Stimulated activated CD8-positive, alpha-beta memory T cell treated with anti-CD3 and anti-CD28 coated beads, Interleukin-15, amount 100 ng/mL, for 48 hours (primary cell): ENCODE results near the gene TSR3.
"Not testable (repeated sequence)": the region's sequence is repeated elsewhere in the genome, so short reads cannot be mapped to it uniquely, and the experiment has no call there.

ENCODE experiments used
- DNase-seq, 2 donors: peaks; one replicate each; pipeline ENCODE4 v3.0.0-alpha.2; 2020; ENCODE audit warnings: low read depth in 2 of 2

The TSR3 gene

DNA sequence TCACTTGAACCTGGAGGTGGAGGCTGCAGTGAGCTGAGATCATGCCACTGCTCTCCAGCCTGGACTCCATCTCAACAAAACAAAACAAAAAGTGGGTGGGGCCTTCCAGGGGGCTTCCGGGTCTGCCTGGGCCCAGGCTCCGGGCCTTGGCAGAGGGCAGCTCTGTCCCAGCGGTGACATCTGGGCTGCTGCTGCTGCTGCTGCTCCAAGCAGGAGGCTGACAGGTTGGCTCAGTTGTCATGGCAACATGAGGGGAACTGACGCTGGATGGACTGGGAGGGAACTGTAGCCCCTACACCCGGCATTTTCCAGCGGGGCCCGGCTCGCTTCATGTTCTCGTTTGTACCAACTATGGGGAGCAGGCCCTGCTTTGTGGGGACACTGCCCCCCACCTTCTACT is 14.2 kb downstream of the TSR3 start:
- DNase-seq: no peak

GRCh38 chr16:1336619-1337018 is 15.1 kb downstream of the TSR3 start:
- DNase-seq: no peak

DNA sequence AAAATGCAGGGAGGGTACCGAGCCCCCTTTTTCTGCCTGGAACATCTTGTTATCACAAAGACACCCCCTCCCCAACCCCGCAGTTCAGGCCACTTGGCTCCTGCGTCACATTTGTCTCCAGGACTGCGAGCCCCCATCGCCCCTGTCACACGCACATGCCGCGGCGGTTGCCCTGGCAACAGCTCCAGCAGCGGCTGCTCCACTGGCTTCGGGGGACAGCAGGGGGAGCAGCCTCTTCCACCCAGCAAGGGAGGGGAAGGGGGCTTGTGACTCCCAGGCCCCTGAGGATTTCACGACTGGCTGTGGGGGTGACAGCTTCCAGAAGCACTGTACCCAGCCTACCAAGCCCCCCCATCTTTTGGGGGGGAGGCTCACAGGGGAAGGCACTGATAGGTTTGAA is 15.7 kb downstream of the TSR3 start:
- no peak for DNase-seq

GRCh38 chr16:1335211-1335971 is 16.3 kb downstream of the TSR3 start:
- no peak for DNase-seq

DNA sequence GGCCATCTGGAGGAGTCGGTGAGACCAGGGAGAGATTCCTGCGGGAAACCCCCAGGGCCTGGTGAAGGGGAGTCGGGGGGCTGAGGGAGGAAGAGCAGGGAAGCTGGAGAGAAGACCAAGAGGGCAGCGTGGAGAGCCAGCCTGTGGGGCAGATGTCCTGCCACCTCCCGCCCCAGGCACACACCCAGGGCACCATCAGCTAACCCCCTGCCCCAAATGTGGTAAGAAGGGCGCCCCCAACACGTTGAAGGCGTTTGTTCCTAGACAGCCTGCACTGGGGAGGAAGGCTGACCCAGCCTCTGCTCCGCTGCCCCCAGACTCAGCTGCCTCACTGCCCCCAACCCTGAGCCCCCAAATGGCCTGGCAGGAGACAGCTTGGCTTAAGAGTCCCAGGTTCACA is 16.9 kb downstream of the TSR3 start:
- DNase-seq: no peak

DNA sequence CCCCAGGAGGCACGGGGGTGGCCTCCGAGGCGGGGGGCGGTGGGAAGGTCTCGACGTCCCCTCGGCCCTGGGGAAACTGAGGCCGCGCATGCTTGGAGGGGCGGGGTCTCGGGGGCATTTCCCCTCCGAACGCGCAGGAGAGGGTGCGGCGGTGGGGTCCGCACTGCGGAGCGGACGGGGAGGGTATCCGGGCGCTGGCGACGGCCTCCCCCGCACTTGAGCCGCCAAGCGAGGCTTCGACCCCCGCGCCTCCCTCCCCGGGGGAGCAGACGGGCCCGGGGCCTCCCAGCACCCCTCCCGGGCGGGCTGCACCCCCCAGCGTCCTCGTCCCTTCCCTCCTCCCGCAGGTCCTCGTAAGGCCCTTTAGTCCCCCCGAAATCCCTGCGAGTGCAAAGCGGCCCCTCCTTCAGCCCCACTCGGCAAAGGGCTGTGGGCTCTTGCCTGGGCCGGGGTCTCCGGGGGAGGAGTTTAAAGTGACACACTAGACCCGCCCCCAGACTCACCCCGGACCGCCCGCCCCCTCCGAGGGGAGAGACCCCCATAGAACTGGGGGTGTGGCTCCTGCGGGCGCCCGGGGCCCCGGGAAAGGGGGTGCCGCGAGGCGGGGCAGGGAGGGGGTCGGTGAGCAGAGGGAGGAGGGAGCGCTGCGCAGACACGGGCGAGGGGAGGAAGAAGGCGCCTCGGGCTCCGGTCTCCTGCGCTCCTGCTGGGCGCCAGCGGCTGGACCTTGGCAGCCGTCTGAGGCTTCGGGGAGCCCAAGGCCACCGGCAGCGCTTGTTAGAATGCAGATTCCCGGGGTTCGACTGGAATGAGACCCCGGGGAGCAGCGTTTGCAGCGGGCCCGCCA is 17.6 kb downstream of the TSR3 start:
- DNase-seq: no peak

GRCh38 chr16:1333149-1333812 is 18.4 kb downstream of the TSR3 start, which contains the start of gene BAIAP3:
BAIAP3 (plus strand) TSS chr16:1333645; CDS start chr16:1338550, 4,905 bp downstream.
- DNase-seq: peak in 1 of 2 donors; percentile 27

DNA sequence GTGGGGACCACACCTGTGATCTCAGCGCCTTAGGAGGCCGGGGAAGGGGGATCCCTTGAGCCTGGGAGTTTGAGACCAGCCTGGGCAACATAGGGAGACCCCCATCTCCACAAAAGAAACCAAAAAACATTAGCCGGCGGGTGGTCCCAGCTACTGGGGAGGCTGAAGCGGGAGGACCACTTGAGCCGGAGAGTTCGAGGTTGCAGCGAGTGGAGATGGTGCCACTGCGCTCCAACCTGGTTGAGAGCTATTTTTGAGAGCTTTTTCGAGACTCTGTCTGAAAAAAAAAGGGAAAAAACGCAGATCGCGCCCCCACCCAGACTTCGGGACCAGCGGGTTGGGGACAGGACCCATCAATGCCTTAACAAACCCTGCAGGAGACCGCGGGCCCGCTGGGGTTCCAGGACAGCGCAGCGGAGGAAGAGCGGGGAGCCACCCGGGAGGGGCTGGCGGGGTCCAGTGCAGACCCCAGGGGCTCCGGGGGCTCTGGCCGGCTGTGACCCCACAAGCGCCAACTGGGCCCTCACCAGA is 19.0 kb downstream of the TSR3 start:
- no peak for DNase-seq

DNA sequence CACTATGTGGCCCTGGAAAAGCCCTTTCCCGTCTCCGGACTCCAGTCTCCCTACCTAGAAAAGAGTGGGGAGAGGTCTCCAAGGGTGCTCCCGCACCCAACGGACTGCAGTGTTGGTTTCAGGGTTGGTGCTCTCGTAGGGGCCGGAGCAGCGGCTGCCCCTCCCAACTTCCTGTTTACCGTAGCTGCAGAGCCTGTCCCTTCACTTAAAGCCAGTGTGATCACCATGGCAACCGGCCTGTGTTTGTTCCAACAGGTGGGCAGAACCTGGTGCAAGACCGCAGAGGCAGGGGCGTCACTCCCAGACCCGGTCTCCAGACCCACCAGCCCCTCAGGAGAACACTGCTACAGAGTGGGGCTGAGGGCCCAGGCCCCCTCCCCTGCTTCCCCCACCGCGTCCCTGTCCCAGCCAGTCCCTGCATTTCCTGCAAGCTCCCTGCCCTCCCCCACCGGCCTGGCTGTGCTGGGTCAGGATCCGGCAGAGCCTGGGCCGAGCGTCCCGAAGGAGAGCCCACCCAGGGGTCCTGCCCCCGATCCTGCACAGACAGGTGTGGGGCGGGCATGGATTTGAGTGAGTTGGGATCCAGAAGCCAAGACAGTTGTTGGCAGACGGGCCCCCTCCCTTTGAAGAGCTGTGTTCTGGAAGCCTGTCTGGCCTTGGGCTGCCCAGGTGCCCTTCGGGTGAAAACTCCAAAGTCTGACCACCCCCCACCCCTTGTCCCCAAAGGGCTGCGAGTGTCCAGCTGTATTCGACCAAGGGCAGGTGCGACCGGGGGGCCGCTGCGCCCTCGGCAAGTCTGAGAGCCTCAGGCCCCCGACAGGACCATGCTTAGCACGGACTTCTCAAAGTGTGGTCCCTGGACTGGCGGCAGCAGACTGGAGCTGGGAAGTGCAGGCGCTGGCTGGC is 19.7 kb downstream of the TSR3 start:
- DNase-seq: peak in 1 of 2 donors; percentile 27

DNA sequence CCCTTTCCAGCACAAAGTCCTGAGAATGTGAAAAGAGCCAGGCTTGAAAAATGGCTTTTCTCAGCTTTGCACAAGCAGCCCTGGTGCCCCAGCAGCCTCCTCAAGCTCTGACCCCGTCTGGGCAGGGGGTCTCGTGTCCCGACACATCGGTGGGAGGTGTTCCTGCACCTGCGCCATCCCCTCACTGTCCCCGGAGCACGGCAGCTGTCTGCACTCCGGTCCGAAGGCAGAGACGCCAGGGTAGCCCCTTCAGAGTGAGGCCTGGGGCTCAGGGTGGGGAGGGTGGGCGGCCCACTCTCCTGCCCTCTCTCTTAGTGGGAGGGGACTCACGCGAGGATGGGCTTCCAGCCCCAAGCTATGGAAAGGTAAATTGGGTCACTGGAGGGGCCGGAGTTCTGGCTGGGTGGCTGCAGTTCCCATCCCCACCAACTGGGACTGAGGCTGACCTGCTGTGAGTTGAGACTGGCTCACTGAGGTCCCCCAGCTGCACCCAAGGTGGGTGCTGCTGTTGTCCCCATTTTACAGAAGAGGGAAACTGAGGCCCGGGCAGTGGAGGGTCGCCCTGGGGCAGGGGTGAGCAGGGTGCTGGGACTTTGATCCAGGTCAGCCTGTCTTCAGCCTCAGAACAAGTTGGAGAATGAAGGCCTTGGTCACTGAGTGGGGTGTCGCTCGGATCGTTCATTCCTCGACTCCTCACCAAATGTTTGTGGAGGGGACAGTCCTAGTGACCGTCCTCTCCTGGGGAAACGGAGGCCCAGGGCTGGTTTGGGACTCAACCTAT is 20.6 kb downstream of the TSR3 start:
- DNase-seq: no peak

DNA sequence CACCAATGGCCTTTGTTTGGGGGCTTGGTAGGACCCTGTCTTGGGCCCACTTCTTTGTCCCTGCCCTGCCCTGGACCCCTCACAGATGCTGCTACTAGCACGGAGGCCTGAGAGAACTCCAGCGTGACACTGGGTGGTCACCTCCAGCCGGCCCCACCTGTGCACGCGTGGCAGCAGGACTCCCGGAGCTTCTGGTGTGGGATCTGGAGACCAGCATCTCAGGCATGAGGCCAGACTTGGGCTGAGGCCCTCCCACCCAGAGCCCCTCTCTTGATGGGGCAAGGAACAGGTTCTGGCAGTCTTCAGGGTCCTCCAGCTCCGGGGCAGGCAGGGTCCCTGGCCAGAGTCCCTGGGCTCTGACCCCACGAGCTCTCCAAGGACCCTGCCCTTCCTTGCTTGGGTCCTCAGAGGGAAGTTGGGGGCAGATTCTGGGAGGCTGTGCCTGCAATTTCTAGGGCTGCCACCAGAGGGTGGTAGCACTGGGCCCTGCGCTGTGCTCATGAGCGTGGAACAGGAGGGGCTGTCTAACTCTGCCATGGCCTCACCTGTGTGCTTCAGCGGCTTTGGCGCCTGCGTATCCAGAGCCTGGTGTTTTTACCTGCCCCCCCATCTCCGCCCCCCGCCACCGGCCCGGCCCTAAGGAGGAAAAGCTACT is 21.3 kb downstream of the TSR3 start:
- DNase-seq: no peak

- not testable (repeated sequence) for DNase-seq
Observed at GRCh38 chr16:1328961-1329360, 22.7 kb downstream of the TSR3 start.

- not testable (repeated sequence) for DNase-seq
Observed at GRCh38 chr16:1328136-1328535, 23.5 kb downstream of the TSR3 start.

- no peak for DNase-seq
Observed at GRCh38 chr16:1327619-1327947, 24.1 kb downstream of the TSR3 start.

DNA sequence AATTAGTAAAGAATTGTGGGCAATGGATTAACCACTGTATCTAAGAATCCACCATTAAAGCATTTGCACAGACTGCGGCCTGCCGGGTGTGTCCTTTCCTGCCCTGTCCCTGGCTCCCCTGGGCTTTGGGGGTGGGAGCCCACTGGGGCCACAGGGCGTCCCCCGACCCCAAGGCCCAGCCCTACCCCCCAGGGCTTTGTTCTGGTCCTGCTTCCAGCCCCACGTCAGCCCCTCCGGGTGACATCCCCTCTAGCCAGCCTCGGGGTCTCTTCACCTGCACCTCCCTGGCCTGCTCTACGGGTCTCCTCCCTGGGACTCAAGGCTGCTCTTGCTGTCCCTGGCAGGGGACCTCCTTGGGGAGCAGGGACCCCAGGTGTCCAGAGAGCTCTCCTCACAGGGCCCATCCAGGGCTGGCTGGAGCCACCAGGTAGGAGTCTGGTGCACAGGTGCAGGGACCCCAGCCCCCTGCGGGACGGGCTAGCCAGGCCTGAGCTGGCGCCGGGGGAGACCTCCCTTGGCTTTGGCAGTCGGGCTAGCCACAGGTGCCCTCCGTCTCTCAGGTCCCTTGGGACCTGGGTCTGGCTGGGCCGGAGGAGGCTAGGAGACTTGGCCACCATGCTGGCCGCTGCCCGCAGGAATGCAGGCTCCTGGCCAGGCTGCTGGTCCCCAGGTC is 24.6 kb downstream of the TSR3 start:
- DNase-seq: no peak

DNA sequence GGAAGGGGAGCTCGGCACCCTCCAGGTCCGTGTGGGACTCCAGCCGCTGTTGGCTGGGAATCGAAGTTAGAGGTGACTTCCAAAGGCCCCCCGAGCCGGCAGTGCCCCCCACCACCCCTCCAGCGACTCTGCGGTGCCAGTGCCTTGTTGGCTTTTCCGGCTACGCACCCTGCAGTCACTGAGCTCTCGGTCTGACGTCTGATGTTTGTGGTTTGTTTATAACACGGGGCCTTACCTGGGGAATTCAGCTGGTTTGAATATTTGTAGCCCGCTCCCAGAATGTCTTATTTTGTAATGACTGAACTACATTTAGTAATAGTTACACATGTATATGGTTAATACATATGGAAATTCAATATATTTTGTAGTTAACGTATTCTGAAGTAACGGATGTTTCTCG is 25.3 kb downstream of the TSR3 start:
- DNase-seq: no peak

- no peak for DNase-seq
Observed at GRCh38 chr16:1325673-1326371, 25.9 kb downstream of the TSR3 start.

DNA sequence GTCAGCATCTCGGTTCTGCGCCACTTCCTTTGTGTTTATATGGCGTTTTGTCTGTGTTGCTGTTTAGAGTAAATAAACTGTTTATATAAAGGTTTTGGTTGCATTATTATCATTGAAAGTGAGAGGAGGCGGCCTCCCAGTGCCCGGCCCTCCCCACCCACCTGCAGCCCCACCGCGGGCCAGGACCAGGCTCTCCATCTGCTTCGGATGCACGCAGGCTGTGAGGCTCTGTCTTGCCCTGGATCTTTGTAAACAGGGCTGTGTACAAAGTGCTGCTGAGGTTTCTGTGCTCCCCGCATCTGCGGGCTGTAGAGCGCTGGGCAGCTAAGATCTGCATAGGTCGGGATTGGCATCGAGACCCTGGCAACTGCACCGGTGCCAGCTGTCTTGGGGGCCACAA is 26.4 kb downstream of the TSR3 start:
- no peak for DNase-seq
